Mucosa of rectum (tissue), 2 donors: ENCODE results near the gene ANKRD42.
"Not testable (repeated sequence)": the region's sequence is repeated elsewhere in the genome, so short reads cannot be mapped to it uniquely, and the experiment has no call there.

Experiments used
- H3K27ac ChIP-seq, 2 donors: one replicate each; pipeline ENCODE4 v1.7.0; 2013; ENCODE audit warnings: inconsistent platforms in 2 of 2, low read depth in 2 of 2, low read length in 2 of 2
- H3K27me3 ChIP-seq, 2 donors: one replicate each; pipeline ENCODE4 v1.7.0; 2013; ENCODE audit warnings: low read length in 2 of 2; ENCODE audit not compliant: control insufficient read depth in 2 of 2, insufficient read depth in 2 of 2
- H3K36me3 ChIP-seq, 2 donors: one replicate each; pipeline ENCODE4 v1.7.0; 2013; ENCODE audit warnings: low read length in 2 of 2; ENCODE audit not compliant: control insufficient read depth in 2 of 2, insufficient read depth in 2 of 2
- H3K4me1 ChIP-seq, 2 donors: one replicate each; pipeline ENCODE4 v1.7.0; 2013; ENCODE audit warnings: low read length in 2 of 2, mild to moderate bottlenecking in 1 of 2; ENCODE audit not compliant: control insufficient read depth in 2 of 2, insufficient read depth in 2 of 2
- H3K4me3 ChIP-seq, 2 donors: one replicate each; pipeline ENCODE4 v1.7.0; 2013; ENCODE audit warnings: low read length in 2 of 2
- H3K9ac ChIP-seq, 2 donors: one replicate each; pipeline ENCODE4 v1.7.0; 2013; ENCODE audit warnings: low read length in 2 of 2, low read depth in 1 of 2, mild to moderate bottlenecking in 1 of 2
- H3K9me3 ChIP-seq, 2 donors: one replicate each; pipeline ENCODE4 v1.7.0; 2013; ENCODE audit warnings: low read length in 2 of 2; ENCODE audit not compliant: control insufficient read depth in 2 of 2
- donor health status: healthy.
- donor health status: Normal muscosa, but diverticular disease.

The ANKRD42 gene

GRCh38 chr11:83194281-83195142, 1.0 kb downstream of the ANKRD42 start:
- Histone ChIP-seq H3K9me3 (no peaks in the 10 kb centered on the region), H3K27ac (peak overlapping the region; percentile 91 to 95), H3K27me3 (no peaks in the 10 kb centered on the region), H3K9ac (peak overlapping the region; percentile 90 to 91), H3K4me3 (peak overlapping the region; percentile 88 to 99), H3K36me3 (peaks cover 8 to 13% of the 10 kb centered on the region in 2 donors), H3K4me1 (peaks cover 17 to 21% of the 10 kb centered on the region in 2 donors)

GRCh38 chr11:83195143-83195466, 1.6 kb downstream of the ANKRD42 start:
- Histone ChIP-seq H3K36me3 (peaks cover 6 to 19% of the 10 kb centered on the region in 2 donors), H3K27ac (no peak overlapping the region), H3K9me3 (no peaks in the 10 kb centered on the region), H3K27me3 (no peaks in the 10 kb centered on the region), H3K4me1 (peaks cover 17 to 21% of the 10 kb centered on the region in 2 donors), H3K4me3 (peak overlapping the region; percentile 88 to 99), H3K9ac (peak overlapping the region; percentile 90 to 91)

GRCh38 chr11:83195649-83196048, 2.1 kb downstream of the ANKRD42 start:
- Histone ChIP-seq H3K9me3 (no peaks in the 10 kb centered on the region), H3K9ac (no peak overlapping the region), H3K4me3 (no peak overlapping the region), H3K27me3 (no peaks in the 10 kb centered on the region), H3K4me1 (peaks cover 17 to 21% of the 10 kb centered on the region in 2 donors), H3K27ac (no peak overlapping the region), H3K36me3 (peaks cover 6 to 14% of the 10 kb centered on the region in 2 donors)

- no peak overlapping the region for H3K27ac ChIP-seq
- H3K4me3 ChIP-seq: no peak overlapping the region
- H3K36me3 ChIP-seq: peaks cover 2 to 10% of the 10 kb centered on the region in 2 donors
- no peaks in the 10 kb centered on the region for H3K9me3 ChIP-seq
- H3K4me1 ChIP-seq: peaks cover 2 to 3% of the 10 kb centered on the region in 2 donors
- no peak overlapping the region for H3K9ac ChIP-seq
- H3K27me3 ChIP-seq: no peaks in the 10 kb centered on the region
Observed at GRCh38 chr11:83200035-83200434, 6.5 kb downstream of the ANKRD42 start.

GRCh38 chr11:83205608-83206185, 12.2 kb downstream of the ANKRD42 start:
- Histone ChIP-seq H3K36me3 (peaks cover 2 to 20% of the 10 kb centered on the region in 2 donors), H3K27me3 (no peaks in the 10 kb centered on the region), H3K27ac (no peak overlapping the region), H3K9me3 (no peaks in the 10 kb centered on the region), H3K9ac (no peak overlapping the region), H3K4me1 (no peaks in the 10 kb centered on the region), H3K4me3 (no peak overlapping the region)

GRCh38 chr11:83206221-83206620, 12.7 kb downstream of the ANKRD42 start:
- H3K36me3 ChIP-seq: peaks cover 0 to 20% of the 10 kb centered on the region in 2 donors
- no peak overlapping the region for H3K9ac ChIP-seq
- H3K4me1 ChIP-seq: no peaks in the 10 kb centered on the region
- H3K4me3 ChIP-seq: no peak overlapping the region
- H3K9me3 ChIP-seq: no peaks in the 10 kb centered on the region
- H3K27me3 ChIP-seq: no peaks in the 10 kb centered on the region
- no peak overlapping the region for H3K27ac ChIP-seq

GRCh38 chr11:83206771-83207382, 13.4 kb downstream of the ANKRD42 start:
- H3K27me3 ChIP-seq, H3K4me3 ChIP-seq, H3K9me3 ChIP-seq, H3K4me1 ChIP-seq, H3K9ac ChIP-seq, H3K27ac ChIP-seq: not testable (repeated sequence)
- peaks cover 4 to 20% of the 10 kb centered on the region in 2 donors for H3K36me3 ChIP-seq

- H3K9me3 ChIP-seq: no peaks in the 10 kb centered on the region
- no peaks in the 10 kb centered on the region for H3K27me3 ChIP-seq
- H3K9ac ChIP-seq: no peak overlapping the region
- H3K4me3 ChIP-seq: no peak overlapping the region
- no peaks in the 10 kb centered on the region for H3K4me1 ChIP-seq
- no peak overlapping the region for H3K27ac ChIP-seq
- H3K36me3 ChIP-seq: no peaks in the 10 kb centered on the region
Observed at GRCh38 chr11:83219095-83219494, 25.6 kb downstream of the ANKRD42 start.

- Histone ChIP-seq H3K27ac (no peak overlapping the region), H3K36me3 (no peaks in the 10 kb centered on the region), H3K27me3 (no peaks in the 10 kb centered on the region), H3K4me3 (no peak overlapping the region), H3K9me3 (no peaks in the 10 kb centered on the region), H3K4me1 (no peaks in the 10 kb centered on the region), H3K9ac (no peak overlapping the region)
Observed at GRCh38 chr11:83220260-83220659, 26.7 kb downstream of the ANKRD42 start.

GRCh38 chr11:83221694-83222093, 28.2 kb downstream of the ANKRD42 start:
- Histone ChIP-seq H3K9me3 (no peaks in the 10 kb centered on the region), H3K4me3 (no peak overlapping the region), H3K4me1 (no peaks in the 10 kb centered on the region), H3K9ac (no peak overlapping the region), H3K27me3 (no peaks in the 10 kb centered on the region), H3K36me3 (peaks cover 0 to 2% of the 10 kb centered on the region in 2 donors), H3K27ac (no peak overlapping the region)
